ENCODE results near the gene MAL.

GRCh38 chr2:94995553-94996304 lies 29.8 kb upstream of the MAL start:
- no peak for TF ChIP-seq CTCF (IDR thresholded peaks at IDR 0.05; ENCODE audit: poor library complexity)
- no peak for TF ChIP-seq EZH2 (IDR thresholded peaks at IDR 0.05; ENCODE audit: borderline replicate concordance)

Measured in hepatocyte (in vitro differentiated cells).